ENCODE data around the gene TAF11L13. TPM values are rescaled to one million over a fixed set of nuclear protein-coding genes. Genes with fewer than 3 reads are reported as not detected.

The TAF11L13 gene
- total RNA-seq, 1 donor from 2014 or later, result not detected

- no peak for DNase-seq (ENCODE audit: low read depth in 2 of 2)
Measured at GRCh38 chr5:17679597-17680203, 47.8 kb downstream of the TAF11L13 start.

DNA sequence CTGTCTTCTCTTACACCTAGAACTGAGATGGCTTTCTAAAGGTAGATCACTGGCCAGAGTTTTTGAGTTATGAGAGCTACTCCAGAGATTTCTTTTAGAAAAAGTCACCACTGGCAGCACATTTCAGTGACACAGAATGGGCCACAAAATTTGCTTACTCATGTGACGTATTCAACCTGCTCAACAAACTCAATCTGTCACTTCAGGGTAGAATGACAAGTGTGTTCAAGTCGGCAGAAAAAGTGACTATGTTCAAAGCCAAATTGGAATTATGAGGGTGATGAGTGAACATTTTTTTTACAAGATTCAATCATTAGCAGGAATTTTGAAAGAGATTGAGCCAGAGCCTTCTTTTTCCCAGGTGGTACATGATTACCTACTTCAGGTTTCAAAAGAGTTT lies 48.8 kb downstream of the TAF11L13 start:
- no peak for DNase-seq (ENCODE audit: low read depth in 2 of 2)

Other genes with a start within 250 kb of the TAF11L13 start
- not detected in 2 replicates for gene TAF11L2, start 133.9 kb upstream of the TAF11L13 start, total RNA-seq
- not detected in 2 replicates for gene TAF11L3, start 113.7 kb upstream of the TAF11L13 start, total RNA-seq
- gene TAF11L4, start 110.3 kb upstream of the TAF11L13 start, total RNA-seq, result not detected in 2 replicates
- gene TAF11L5, start 106.9 kb upstream of the TAF11L13 start, total RNA-seq, result not detected in 2 replicates
- not detected in 2 replicates for gene TAF11L6, start 103.4 kb upstream of the TAF11L13 start, total RNA-seq
- gene TAF11L7, start 46.3 kb upstream of the TAF11L13 start, total RNA-seq, result not detected in 2 replicates
- not detected in 2 replicates for gene TAF11L8, start 41.1 kb upstream of the TAF11L13 start, total RNA-seq
- gene TAF11L9, start 37.7 kb upstream of the TAF11L13 start, total RNA-seq, result not detected in 2 replicates
- gene TAF11L10, start 34.3 kb upstream of the TAF11L13 start, total RNA-seq, result not detected in 2 replicates
- gene TAF11L11, start 27.9 kb upstream of the TAF11L13 start, total RNA-seq, result not detected in 2 replicates
- not detected in 2 replicates for gene TAF11L12, start 21.7 kb upstream of the TAF11L13 start, total RNA-seq
- not detected in 2 replicates for gene TAF11L14, start 2.4 kb downstream of the TAF11L13 start, total RNA-seq

All from lung microvascular endothelial cell (primary cell).